HG03354 (cell line): ENCODE measurements around the gene MIPOL1.

Source experiments
- ATAC-seq: cut with Tn5 transposase; IDR thresholded peaks from one replicate; pipeline ENCODE4 v1.9.1; 2021; ENCODE audit warnings: mild to moderate bottlenecking; ENCODE audit not compliant: unreplicated experiment, poor library complexity, severe bottlenecking

The MIPOL1 gene

GRCh38 chr14:37566811-37567371, 369.2 kb downstream of the MIPOL1 start:
- no peak for ATAC-seq

DNA sequence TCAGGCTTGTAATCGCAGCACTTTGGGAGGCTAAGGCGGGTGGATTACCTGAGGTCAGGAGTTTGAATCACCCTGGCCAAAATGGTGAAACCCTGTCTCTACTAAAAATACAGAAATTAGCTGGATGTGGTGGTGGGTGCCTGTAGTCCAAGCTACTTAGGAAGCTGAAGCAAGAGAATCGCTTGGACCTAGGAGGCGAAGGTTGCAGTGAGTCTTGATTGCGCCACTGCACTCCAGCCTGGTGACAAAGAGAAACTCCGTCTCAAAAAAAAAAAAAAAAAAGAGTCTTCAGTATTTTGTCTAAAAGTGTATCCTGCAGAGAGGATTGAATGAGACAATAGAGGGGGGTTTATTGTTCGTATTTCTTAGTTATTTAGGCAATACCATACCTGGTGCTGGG, 372.0 kb downstream of the MIPOL1 start:
- no peak for ATAC-seq

DNA sequence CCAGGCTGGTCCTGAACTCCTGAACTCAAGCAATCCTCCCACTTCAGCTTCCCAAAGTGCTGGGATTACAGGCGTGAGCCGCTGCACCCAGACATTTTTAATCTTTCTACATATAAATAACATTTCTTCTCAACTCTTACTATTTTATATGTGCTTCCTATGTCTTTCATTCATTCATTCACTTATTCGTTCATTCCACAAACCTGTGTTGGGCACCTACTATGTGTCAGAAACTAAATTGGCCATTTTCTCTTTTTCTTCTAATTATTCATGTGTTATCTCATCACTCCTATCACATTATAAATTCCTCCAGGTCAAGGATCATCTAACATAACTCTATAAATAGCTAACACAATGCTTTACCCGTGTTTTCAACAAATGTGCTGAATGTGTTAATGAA, 373.7 kb downstream of the MIPOL1 start:
- ATAC-seq = no peak

DNA sequence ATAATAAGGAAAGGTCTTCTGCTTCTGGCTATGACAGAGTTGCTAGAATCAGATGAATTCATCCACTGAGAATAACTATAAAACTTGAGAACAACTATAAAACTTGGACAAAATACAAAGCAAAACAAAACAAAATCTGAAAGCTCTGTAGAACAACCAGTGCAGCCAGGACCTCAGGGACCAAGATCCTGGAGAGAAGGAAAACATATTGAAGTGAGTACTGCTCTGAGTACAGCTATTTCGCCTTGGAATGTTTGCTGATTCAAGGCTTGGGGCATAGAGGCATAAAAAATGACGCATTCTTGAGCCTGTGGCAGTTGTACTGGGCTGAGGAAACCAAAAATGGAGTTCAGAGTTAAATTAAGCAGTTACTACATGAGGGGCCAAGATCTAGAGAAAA, 375.6 kb downstream of the MIPOL1 start:
- no peak for ATAC-seq

DNA sequence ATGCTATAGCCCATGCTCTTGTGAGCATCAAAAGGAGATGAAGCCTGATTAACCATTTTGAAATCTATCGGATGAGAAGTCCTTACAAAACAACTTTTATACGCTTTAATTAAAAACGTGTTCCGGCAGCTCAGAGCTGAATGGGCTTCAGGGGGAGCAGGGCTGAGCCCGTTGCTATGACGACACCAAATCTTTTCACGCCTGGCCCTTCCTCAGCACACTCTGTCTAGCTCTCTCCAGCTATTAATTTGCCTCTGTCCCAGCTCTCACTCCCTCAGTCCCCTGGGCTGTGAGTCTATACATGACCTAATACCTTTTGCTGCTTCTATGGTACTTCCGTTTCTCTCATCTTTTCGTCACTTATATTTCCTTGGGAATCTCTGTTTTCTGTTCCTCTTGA, 381.5 kb downstream of the MIPOL1 start:
- ATAC-seq = no peak

GRCh38 chr14:37580146-37580545, 382.4 kb downstream of the MIPOL1 start:
- no peak for ATAC-seq

- ATAC-seq = no peak
These were observed 385.8 kb downstream of the MIPOL1 start for GRCh38 chr14:37583358-37584210.

GRCh38 chr14:37584211-37585100, 386.7 kb downstream of the MIPOL1 start:
- no peak for ATAC-seq

DNA sequence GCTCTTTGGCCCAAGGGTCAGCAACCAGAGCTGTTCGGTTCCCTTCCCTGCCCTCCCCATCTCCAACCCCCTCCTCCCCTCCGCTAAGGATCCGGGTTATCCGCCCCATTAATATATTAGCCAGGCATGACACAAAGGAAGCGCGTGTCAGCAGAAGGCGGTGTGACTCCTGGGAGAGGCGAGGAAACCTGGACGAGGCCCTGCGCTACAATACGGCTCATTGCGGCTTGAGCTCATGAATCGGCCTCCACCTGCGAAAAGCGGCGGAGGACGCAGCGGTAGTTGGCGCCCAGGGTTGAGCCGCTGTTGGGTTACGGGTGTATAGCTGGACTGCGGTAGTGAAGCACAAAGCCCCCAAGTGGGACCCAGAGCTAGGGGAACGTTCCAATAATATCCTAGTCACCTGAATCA, 387.4 kb downstream of the MIPOL1 start:
- ATAC-seq = no peak

DNA sequence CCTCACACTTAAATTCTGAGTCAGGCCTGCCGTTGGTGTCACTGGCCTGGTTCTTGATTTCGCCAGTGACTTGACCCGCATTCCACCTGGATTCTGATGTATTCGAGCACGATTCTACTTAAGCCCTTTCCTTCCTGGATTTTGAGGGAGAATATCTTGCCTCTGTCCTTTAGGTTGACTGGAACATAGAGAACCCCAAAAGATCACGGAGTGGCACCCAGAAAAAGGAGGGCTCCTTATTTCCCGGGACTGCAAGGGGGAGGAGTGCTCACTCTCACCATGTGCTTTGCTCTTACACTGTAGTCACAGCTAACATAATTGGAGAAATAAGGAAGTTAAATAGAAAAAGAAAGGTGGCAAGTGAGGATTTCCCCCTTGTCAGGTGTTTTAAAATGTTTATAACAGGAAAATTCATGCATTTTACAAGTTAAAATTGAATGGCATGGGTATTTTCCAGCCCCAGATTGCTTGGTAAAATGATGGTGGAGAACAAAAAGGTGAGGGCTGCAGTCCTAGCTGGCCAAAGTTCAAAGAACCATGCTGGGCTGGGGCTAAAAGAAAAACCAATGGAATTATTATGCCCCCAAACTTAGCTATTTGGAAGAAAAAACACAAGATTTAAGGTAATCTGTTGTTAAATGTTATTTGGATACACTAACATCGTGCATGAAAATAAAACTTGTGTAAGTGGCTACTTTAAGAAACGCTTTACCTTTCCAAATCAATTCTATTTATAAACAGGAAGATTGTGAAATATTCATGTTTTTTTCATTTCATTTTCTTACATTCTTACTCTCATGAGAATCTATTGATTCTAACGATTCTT, 388.4 kb downstream of the MIPOL1 start:
- ATAC-seq = no peak

DNA sequence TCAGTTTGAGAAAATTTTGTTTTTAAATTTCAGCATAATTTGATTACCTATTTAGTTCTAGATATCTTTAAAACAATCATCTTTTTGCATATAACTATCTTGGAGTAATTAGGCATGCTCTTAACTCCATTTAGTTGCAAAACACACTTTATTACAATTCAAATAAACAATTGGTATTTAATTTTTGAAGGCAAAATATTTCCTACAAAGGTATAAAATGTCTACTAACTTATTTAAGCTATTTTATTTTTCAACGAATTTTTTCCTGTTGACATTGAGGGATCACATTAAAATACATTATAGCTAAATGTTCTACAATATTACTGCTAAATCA, 389.0 kb downstream of the MIPOL1 start:
- ATAC-seq = no peak

DNA sequence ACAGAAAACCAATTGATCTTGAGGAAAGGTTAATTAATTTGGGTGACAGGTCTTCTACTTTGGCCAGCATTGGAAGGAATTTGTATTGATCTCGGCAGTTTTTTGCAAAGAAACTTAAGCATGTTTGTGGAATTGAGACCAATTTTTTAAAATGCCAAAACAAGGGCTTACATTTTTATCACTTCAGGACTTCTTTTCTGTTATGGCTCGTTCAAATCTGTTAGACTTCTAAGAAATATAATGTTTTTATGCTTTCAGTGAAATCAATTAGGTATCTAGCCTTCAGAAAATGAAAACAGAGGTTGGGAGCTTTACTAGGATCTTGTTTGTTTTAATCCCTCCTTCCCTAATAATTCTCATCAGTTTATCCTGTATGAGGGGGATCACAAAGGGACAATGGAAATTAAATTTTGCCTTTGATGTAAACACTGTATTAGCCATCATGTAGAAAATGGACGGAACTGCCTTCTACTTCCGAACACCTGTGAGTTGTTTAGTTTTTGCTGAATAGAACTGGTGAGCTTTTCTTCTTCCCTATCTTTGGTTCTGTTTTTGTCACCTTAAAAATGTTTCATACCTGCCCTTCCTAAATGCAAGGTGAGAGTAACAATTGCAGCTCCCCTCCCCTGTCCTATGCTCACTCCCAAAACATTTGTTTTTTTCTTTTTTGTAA, 389.5 kb downstream of the MIPOL1 start:
- ATAC-seq = no peak

GRCh38 chr14:37587881-37588666, 390.3 kb downstream of the MIPOL1 start:
- ATAC-seq = no peak

- ATAC-seq = no peak
These were observed 390.9 kb downstream of the MIPOL1 start for GRCh38 chr14:37588667-37588955.

GRCh38 chr14:37588956-37589714, 391.4 kb downstream of the MIPOL1 start:
- ATAC-seq = no peak

GRCh38 chr14:37589715-37590427, 392.1 kb downstream of the MIPOL1 start:
- no peak for ATAC-seq

- no peak for ATAC-seq
These were observed 392.8 kb downstream of the MIPOL1 start for GRCh38 chr14:37590428-37591139.
